Stimulated activated CD4-positive, alpha-beta T cell treated with anti-CD3 and anti-CD28 coated beads, Interleukin-1b, Interleukin-23, amount 100 ng/mL, for 1 hour (primary cell): ENCODE data around the gene EPHB3.
"Not testable (repeated sequence)": the region's sequence is repeated elsewhere in the genome, so short reads cannot be mapped to it uniquely, and the experiment has no call there.

ENCODE experiments used
- DNase-seq, 2 donors: peaks; one replicate each; pipeline ENCODE4 v3.0.0-alpha.2; 2020; ENCODE audit warnings: low read depth in 2 of 2

Gene EPHB3

GRCh38 chr3:184598574-184598927 lies 37.0 kb downstream of the EPHB3 start:
- DNase-seq: no peak

DNA sequence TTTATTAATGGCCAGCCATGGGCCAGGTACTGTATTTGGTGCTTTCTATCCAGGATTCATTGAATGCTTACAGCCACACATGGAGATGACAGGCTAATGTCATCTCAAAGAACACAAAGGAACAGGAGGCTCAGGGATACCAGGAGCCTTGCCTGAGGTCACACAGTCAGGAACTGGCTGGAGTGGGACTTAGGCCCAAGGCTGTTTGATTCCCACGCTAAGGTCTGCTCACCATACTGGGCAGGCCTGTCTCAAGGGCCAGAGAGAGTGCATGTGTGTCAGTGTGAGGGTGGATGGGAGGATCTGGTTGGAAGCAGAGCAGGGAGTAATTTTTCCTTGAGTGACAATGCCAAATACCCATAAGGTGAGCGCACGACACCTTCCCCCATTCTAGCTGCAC lies 37.6 kb downstream of the EPHB3 start:
- no peak for DNase-seq

DNA sequence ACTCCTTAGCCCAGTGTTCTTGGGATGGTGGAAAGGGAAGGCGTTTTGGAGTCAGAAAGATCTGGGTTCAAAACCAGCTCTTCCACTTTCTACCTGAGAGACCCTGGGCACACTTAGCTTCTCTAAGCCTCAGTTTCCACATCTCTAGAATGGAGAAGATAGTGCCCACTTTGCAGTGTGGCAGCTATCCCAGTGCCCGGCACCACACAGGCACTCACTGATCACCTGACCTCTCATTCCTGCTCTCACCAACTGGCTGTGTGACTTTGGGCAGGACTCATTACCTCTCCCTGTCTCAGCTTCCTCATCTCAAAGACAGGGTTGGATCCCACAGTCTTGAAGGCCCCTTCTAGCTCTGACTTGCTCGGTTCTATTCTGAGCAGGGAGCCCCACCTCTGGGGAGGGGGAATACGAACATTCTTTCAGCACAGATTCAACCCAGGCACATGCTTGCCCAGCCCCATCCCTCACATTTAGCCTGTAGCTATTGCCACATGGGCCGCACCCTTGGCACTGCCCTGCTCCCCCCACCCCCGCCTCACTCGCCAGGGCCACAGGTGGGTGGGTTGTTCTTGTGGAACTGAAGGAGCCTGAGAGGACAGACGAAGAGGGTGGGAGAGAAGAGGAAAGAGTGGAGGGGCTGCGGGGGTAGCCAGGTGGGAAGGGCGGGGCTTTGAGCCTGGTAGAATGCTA lies 39.2 kb downstream of the EPHB3 start:
- DNase-seq: no peak

DNA sequence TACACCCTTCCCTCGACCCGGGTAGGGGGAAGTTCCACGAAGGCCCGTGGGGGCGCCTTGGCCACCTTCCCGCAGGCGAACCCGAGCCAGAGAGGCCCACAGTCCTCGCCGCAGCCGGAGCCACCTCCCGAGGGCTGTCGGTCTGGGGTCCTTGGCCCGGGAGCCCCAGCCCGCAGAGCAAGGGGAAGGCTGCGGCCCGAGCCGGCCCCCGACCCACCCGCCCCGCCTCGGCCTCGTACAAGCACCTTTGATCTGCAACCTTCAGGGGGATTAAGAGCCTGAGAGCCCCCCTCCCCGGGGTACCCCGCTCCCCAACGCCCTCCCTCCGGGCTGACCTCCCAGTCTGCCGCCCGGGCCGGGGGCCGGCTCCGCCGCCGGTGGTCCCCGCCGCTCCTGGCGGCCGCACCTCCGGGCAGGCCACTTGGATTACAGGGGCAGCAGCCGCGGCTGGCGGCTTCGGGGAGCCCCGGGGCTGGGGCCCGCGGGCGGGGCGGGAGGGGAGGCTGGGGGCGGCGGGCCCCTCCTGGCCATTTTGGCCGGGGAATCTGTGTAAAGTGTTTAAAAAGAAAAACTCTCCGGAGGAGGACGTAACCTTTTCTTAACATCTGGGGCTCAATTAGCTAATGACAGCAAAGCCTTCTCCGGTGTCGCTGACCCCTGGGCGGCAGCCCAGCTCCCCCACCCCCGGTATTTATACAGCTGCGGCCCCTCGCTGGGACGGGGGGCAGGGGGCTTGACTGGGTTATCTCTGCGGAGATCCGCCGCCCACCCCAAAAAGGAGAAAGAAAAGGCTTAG lies 40.2 kb downstream of the EPHB3 start:
- no peak for DNase-seq

DNA sequence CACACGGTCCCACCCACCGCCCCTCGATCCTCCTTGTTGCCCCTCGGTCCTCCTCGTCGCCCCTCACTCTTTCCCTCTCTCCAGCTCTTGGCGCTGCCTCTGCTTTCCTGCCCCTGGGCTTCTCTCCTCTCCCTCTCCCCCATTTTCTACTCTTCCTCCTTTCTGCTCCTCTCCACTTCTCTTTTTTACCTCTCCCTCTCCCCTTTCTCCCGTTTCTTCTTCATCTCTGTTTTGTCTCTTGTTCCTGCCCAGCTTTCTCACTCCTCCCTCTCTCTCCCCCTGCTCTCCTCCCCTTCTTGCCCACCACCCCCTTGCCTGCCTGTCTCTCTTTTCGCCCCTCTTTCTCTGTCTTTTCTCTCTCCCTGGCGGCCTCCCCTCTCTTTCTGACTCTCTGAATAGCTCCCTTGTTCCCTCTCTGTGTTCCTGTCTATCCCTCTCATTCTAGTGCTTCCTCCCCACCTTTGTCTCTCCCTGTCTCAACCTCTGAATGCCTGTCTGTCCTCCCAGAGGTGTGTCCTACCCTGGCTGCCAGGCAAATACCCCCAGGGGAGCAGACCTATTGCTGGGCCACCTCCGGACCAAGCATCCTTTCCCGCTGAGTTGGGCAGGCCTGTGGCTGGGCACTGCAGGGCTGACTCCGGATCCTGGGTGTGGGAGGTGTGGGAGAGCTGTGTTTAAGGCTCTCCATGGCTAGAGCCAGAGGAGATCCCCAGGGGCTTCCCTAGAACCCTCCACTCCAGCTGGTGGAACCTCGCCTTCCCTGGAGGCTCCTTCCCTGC lies 41.0 kb downstream of the EPHB3 start:
- no peak for DNase-seq

DNA sequence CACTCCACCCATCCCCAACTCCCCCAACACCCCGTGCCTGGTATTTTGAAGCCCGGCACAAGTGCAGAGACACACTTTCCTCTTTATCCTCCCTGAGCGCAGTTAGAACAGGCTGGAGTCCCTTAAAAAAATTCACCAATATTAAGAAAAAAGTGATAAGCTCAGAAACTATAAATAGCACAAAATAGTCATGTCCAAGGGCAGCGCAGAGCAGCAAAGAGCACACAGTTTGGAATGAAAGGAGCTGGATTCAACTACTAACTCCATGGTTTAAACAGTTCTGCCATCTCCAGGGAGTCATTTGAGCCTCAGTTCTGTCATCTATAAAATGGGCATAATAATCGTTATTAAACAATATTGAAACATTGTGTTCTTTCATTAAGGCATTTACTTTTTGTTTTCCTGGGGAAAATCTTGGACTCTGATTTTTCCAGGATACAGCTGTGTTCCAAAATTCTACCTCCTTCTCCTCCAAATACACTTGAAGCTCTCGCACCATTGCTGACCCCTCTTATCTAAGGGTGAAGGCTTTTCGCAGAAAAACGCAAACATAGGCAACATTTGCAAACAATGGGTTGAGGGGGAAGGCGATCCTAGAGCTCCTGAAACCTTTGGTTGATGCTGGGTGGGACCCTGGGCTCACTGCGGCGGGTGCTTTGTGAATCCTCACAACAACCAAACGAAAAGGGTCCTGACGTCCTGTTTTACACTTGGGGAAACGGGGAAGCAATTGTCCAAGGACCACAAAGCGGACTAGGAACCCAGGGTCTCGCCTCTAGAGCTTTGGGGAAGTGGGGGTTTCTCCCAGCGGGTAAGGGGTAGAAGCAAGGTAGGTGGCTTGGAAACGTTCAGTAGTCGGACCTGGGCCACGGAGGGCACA lies 41.8 kb downstream of the EPHB3 start:
- no peak for DNase-seq

DNA sequence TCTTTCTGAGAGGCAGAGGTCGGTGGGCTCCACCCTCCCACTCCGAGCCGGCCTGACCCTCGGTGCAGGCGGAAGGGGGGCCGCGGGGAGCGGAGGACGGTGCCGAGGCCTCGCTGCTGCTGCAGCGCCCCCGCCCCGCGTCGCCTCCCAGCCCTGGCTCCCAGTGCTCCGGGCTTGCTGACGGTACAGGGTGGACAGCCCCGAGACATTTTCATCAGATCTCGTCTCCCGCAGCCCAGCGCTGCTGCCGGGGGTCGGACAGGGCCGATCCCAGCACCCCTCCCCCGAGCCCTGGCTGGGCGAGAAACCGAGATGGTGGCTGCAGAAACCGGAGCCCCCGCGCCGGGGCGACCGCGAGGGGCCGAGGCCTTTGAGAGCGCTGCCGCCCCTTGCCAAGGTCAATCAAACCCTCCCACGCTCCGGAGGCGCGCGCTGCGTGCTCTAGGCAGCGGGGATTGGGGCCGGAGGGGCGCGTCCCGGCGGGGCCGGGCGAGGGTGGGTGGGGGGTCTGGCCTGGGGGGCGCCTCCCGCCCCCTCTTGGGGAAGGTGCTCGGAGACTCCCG lies 42.5 kb downstream of the EPHB3 start:
- no peak for DNase-seq

DNA sequence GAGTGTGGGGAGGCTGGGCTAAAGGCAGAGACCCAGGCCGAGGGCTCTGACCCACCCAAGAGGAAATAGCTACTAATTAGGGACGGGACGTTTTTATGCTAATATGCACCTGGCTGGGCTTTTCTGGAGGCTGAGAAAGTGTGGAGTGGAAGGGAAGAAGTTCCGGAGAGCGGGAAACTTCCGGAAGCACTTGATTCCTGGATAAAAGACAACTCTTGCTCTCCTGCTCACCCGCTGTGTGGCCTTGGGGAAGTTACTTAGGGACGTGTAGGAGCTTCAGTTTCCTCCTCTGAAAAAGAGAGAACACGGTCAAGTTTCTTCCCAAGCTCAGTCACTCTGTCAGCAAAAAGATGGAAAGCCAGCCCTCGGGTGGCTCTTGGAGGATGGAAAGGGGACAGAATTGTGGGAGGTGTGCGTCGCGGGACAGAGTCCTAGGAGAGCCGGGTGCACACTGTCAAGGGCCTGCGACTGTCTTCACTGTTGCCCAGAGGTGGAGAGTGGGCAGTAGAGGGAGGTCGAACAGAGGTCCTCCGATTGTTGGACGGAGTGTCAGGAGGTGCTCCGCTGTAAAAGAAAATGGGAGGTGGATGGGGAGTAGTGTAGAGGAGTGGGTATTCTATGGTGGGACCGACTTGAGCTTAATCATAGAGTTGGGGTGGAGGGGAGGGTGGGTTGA lies 43.2 kb downstream of the EPHB3 start:
- DNase-seq: no peak

- no peak for DNase-seq
These were observed 46.6 kb downstream of the EPHB3 start for GRCh38 chr3:184608209-184608608.

- no peak for DNase-seq
These were observed 48.1 kb downstream of the EPHB3 start for GRCh38 chr3:184609476-184610244.

- DNase-seq: no peak
These were observed 48.8 kb downstream of the EPHB3 start for GRCh38 chr3:184610245-184610871.

GRCh38 chr3:184611607-184612281 lies 50.2 kb downstream of the EPHB3 start:
- DNase-seq: no peak

DNA sequence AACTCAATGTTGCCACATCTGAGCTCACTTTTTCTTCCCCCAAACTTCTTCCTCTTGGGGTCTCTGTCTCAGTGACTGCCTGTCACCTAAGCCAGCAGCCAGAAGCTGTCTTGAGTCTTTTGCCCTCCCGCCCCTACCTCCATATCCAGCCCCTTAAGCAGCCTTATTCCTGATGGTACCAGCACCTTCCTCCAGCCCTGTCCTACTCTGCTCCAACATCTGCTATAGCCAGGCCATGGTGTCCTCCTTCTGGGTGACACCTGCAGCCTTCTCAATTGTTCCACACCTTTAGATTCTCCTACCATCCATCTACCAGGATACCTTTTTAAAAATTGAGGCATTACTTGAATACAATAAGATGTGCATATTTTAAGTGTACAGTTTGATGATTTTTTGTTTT lies 53.8 kb downstream of the EPHB3 start:
- DNase-seq: no peak

- no peak for DNase-seq
These were observed 54.9 kb downstream of the EPHB3 start for GRCh38 chr3:184616436-184616835.

- DNase-seq: not testable (repeated sequence)
These were observed 55.7 kb downstream of the EPHB3 start for GRCh38 chr3:184617306-184617705.

- DNase-seq: no peak
These were observed 57.2 kb downstream of the EPHB3 start for GRCh38 chr3:184618811-184619210.

DNA sequence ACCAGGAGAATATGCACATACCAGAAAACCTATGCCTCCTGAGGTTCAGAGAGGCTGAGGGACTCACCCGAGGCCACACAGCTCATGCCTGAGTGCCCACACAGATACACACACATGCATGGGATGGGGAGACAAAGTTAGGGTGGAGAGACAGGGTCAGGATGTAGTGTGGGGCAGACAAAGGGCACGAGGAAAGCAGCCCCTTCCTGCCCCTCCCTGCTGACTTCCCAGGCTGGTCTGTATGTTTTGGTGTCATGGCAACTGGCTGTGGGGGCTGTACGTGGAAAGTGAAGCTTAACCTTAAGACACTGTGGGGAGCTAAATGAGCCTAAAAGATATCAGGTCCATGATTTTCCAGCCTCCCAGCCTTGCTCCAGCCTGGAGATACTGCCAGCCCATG lies 57.8 kb downstream of the EPHB3 start:
- DNase-seq: no peak

- DNase-seq: no peak
These were observed 58.3 kb downstream of the EPHB3 start for GRCh38 chr3:184619787-184620430.
